ENCODE data around the gene DRC3. TPM values are rescaled to one million over a fixed set of nuclear protein-coding genes. Genes with fewer than 3 reads are reported as not detected.

DRC3 gene
- total RNA-seq, 4 donors from 2014 or later = 0.60 to 4.6 (median 1.9) TPM

GRCh38 chr17:18009609-18010420 lies 37.2 kb downstream of the DRC3 start:
- TF ChIP-seq CTCF (IDR thresholded peaks at IDR 0.05) = no peak
- DNase-seq (ENCODE audit: low spot score) (no peak), ATAC-seq (ENCODE audit: low FRiP score) (no peak)

DNA sequence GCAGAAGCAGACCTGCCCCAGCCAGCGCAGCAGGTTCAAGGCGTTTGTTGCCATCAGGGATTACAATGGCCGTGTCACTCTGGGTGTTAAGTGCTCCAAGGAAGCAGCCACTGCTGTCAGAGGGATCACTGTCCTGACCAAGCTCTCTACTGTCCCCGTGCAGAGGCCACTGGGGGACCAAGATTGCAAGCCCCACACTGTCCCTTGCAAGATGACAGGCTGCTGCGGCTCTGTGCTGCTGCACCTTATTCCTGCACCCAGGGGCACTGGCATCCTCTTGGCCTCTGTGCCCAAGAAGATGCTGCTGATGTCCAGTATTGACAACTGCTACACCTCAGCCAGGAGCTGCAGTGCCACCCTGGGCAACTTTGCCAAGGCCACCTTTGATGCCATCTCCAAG lies 38.6 kb downstream of the DRC3 start:
- ATAC-seq (ENCODE audit: low FRiP score) (no peak), DNase-seq (ENCODE audit: low spot score) (no peak)
- no peak for TF ChIP-seq CTCF (IDR thresholded peaks at IDR 0.05)

- no peak for ATAC-seq (ENCODE audit: low FRiP score)
- no peak for DNase-seq (ENCODE audit: low spot score)
- TF ChIP-seq CTCF (IDR thresholded peaks at IDR 0.05) = no peak
Measured at GRCh38 chr17:18014006-18014405, 41.3 kb downstream of the DRC3 start.

DNA sequence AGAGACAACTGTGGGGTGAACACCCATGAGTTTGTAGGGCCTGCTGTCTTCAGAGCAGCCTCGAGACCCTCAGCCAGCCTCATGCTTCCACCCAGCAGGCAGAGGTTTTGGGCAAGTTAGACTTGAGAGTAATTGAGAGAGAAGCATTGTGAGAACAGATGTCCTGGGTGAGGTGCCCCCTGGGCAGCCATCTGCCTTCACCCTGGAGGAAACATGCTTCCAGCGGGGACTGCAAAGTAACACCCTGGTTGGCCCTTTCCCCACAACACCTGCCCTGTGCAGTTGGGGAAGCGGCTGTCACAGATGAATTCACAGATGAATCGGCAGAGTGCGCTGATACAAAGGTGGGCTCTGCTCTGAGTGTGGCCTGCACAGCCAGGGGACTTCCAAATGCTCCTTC lies 42.9 kb downstream of the DRC3 start:
- TF ChIP-seq CTCF (IDR thresholded peaks at IDR 0.05) = no peak
- ATAC-seq (ENCODE audit: low FRiP score) (no peak), DNase-seq (ENCODE audit: low spot score) (no peak)

DNA sequence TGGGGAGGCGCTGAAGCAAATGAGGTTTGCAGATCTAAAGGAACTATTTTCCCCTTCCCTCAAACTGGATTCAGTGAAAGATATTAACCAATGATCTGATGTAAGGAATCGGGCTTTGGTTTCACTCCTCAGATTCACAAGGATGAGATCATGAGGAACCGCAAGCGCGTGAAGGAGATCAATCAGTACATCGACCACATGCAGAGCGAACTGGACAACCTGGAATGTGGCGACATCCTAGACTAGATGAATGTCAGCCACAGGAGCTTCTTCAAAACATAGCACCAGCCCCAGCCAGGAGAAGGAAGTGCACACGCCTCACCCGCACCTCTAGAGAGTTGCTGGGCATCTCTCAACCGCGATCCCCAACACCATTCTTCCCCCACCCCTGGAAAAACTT lies 43.8 kb downstream of the DRC3 start:
- DNase-seq (ENCODE audit: low spot score) (no peak), ATAC-seq (ENCODE audit: low FRiP score) (no peak)
- no peak for TF ChIP-seq CTCF (IDR thresholded peaks at IDR 0.05)

- no peak for DNase-seq (ENCODE audit: low spot score)
- no peak for TF ChIP-seq CTCF (IDR thresholded peaks at IDR 0.05)
- no peak for ATAC-seq (ENCODE audit: low FRiP score)
Measured at GRCh38 chr17:18017958-18018357, 45.3 kb downstream of the DRC3 start.

DNA sequence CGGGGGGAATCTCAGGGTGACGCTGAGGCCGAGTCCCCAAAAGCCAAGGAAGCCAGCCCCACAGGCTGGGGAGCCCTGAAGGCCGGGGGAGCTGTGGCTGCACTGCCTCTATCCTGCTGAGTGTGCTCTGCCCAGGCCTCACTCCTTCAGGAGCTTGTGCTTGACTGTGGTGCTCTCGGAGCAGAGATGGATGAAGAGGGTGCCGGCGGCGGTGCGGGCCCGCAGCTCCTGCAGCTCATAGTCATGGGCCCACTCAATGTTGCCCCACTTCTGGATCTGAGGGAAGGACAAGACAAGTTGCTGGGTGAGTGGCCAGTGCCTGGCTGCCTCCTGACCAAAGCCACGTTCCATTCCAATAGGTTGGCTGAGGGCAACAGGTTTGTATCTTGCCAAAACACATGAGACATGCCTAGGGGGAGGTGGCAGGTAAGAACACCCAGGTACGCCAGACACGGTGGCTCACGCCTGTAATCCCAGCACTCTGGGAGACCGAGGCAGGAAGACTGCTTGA lies 45.8 kb downstream of the DRC3 start:
- ATAC-seq (ENCODE audit: low FRiP score) (no peak), DNase-seq (ENCODE audit: low spot score) (no peak)

More for the DNA sequence above, 45.8 kb downstream of the DRC3 start:
- TF ChIP-seq CTCF (IDR thresholded peaks at IDR 0.05) = no peak
